KMS-11 (cell line): ENCODE results near the gene WASF1.
"Not testable (repeated sequence)": the region's sequence is repeated elsewhere in the genome, so short reads cannot be mapped to it uniquely, and the experiment has no call there.

Experiments
- H2AFZ ChIP-seq: fragments of 200-600 bp; sonication (generic); 2 replicates; pipeline ENCODE4 v1.6.1; 2016; ENCODE audit warnings: antibody characterized with exemption, mixed run types, low read depth
- H3K27ac ChIP-seq: fragments of 200-600 bp; sonication (generic); 2 replicates; pipeline ENCODE4 v1.6.1; 2016; ENCODE audit warnings: mild to moderate bottlenecking, mixed run types
- H3K27me3 ChIP-seq: fragments of 200-600 bp; sonication (generic); 2 replicates; pipeline ENCODE4 v1.6.1; 2017; ENCODE audit warnings: mild to moderate bottlenecking, low read depth, mixed run types, moderate library complexity; ENCODE audit not compliant: insufficient read depth
- H3K36me3 ChIP-seq: fragments of 200-600 bp; sonication (generic); 2 replicates; pipeline ENCODE4 v1.6.1; 2017; ENCODE audit warnings: mild to moderate bottlenecking, mixed run types; ENCODE audit not compliant: insufficient read depth
- H3K4me1 ChIP-seq: fragments of 200-600 bp; sonication (generic); 2 replicates; pipeline ENCODE4 v1.6.1; 2016; ENCODE audit warnings: mild to moderate bottlenecking, low read depth, mixed run types; ENCODE audit not compliant: poor library complexity, severe bottlenecking
- H3K4me2 ChIP-seq: fragments of 200-600 bp; sonication (generic); 2 replicates; pipeline ENCODE4 v1.7.0; 2016; ENCODE audit warnings: mild to moderate bottlenecking, mixed run types
- H3K4me3 ChIP-seq: fragments of 200-600 bp; sonication (generic); IDR thresholded peaks from 2 replicates; pipeline ENCODE4 v1.6.1; 2017; ENCODE audit warnings: low read depth, low read length, mixed read lengths; ENCODE audit not compliant: insufficient read depth
- H3K79me2 ChIP-seq: fragments of 200-600 bp; sonication (generic); 2 replicates; pipeline ENCODE4 v1.6.1; 2016; ENCODE audit warnings: low read depth, mixed run types; ENCODE audit not compliant: insufficient read depth
- H3K9ac ChIP-seq: fragments of 200-600 bp; sonication (generic); 2 replicates; pipeline ENCODE4 v1.6.1; 2016; ENCODE audit warnings: mild to moderate bottlenecking, mixed run types
- H4K20me1 ChIP-seq: fragments of 200-600 bp; sonication (generic); 2 replicates; pipeline ENCODE4 v1.6.1; 2016; ENCODE audit warnings: mild to moderate bottlenecking, mixed run types; ENCODE audit not compliant: insufficient read depth
- CTCF ChIP-seq: fragments of 200-600 bp; sonication (generic); conservative IDR thresholded peaks from 2 replicates; pipeline ENCODE4 v1.6.1; 2017; ENCODE audit warnings: low read depth, mild to moderate bottlenecking, antibody characterized with exemption, low read length, moderate library complexity, mixed read lengths

The WASF1 gene

GRCh38 chr6:110083875-110084585, 95.4 kb downstream of the WASF1 start:
- TF ChIP-seq CTCF = no peak
- Histone ChIP-seq H3K79me2 (no peaks in the 10 kb centered on the region), H3K4me3 (no peak overlapping the region), H3K36me3 (no peaks in the 10 kb centered on the region), H3K27ac (no peak overlapping the region), H4K20me1 (no peaks in the 10 kb centered on the region), H3K9ac (no peak overlapping the region), H3K4me2 (no peak overlapping the region), H2AFZ (no peak overlapping the region), H3K4me1 (no peaks in the 10 kb centered on the region), H3K27me3 (no peaks in the 10 kb centered on the region)

- Histone ChIP-seq H3K27ac (no peak overlapping the region), H3K36me3 (no peaks in the 10 kb centered on the region), H3K4me1 (no peaks in the 10 kb centered on the region), H3K4me3 (no peak overlapping the region), H4K20me1 (no peaks in the 10 kb centered on the region), H3K4me2 (no peak overlapping the region), H2AFZ (no peak overlapping the region), H3K9ac (no peak overlapping the region), H3K27me3 (no peaks in the 10 kb centered on the region), H3K79me2 (no peaks in the 10 kb centered on the region)
- TF ChIP-seq CTCF = no peak
These were observed 104.1 kb downstream of the WASF1 start for GRCh38 chr6:110075406-110075805.

DNA sequence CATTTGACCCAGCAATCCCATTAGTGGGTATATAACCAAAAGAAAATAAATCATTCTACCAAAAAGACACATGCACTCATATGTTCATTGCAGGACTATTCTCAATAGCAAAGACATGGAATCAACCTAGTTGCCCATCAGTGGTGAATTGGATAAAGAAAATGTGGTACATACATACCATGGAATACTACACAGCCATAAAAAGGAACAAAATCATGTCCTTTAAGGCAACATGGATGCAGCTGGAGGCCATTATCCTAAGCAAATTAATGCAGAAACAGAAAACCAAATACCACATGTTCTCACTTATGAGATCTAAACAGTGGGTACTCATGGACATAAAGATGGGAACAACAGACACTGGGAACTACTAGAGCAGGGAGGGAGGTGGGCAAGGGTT, 106.0 kb downstream of the WASF1 start:
- H2AFZ ChIP-seq, H3K27ac ChIP-seq, H3K27me3 ChIP-seq, H3K79me2 ChIP-seq, H3K9ac ChIP-seq, H3K4me2 ChIP-seq, H4K20me1 ChIP-seq, H3K4me3 ChIP-seq, H3K4me1 ChIP-seq, H3K36me3 ChIP-seq: not testable (repeated sequence)

GRCh38 chr6:110068592-110068967, 110.9 kb downstream of the WASF1 start:
- Histone ChIP-seq H3K27ac (no peak overlapping the region), H3K4me2 (no peak overlapping the region), H3K4me1 (peaks cover 10% of the 10 kb centered on the region), H2AFZ (no peak overlapping the region), H3K79me2 (no peaks in the 10 kb centered on the region), H4K20me1 (no peaks in the 10 kb centered on the region), H3K4me3 (no peak overlapping the region), H3K36me3 (no peaks in the 10 kb centered on the region), H3K9ac (no peak overlapping the region), H3K27me3 (no peaks in the 10 kb centered on the region)
- no peak for TF ChIP-seq CTCF

DNA sequence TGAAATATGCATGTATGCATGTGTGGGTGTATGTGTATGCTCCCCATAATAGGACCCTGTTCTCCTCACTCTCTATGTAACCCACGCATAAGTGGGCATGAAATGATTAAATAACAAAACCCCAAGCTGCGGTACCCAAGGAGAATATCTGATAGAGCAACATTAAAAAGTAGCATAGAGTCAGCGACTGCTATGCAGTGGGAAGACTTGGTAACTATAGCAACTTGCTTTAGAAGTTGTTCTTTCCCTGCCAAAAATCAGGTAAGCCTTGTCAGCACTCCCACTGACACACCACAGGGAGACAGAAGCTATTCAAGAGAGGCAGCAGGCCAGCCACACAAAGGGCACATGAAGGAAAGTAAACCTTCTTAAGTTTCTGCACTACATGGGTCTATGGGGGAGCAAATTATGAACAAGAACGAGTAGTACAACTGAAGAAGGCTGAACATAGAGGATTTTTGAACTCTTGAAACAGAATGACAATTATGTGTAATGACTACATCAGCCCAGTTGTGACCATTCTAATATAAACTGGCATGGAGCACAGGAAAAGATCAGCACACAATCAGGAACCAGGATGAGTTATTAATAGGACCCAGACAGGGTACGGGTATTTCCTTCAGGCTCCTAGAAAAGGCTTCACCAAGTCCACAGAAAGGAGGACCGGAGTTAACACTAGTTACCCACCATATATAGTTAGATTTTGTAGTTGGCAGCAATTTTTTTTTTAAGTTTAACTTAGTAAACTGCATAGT, 111.5 kb downstream of the WASF1 start:
- no peaks in the 10 kb centered on the region for H3K27me3 ChIP-seq
- H3K79me2 ChIP-seq = no peaks in the 10 kb centered on the region
- H2AFZ ChIP-seq = no peak overlapping the region
- TF ChIP-seq CTCF = no peak
- no peak overlapping the region for H3K27ac ChIP-seq
- no peak overlapping the region for H3K9ac ChIP-seq
- H3K4me1 ChIP-seq = peaks cover 14% of the 10 kb centered on the region
- H3K4me3 ChIP-seq = no peak overlapping the region
- no peaks in the 10 kb centered on the region for H4K20me1 ChIP-seq
- no peak overlapping the region for H3K4me2 ChIP-seq
- H3K36me3 ChIP-seq = no peaks in the 10 kb centered on the region
